Measurements from ENCODE around the gene PATE3. TPM values are rescaled to one million over a fixed set of nuclear protein-coding genes. Genes with fewer than 3 reads are reported as not detected.

PATE3 gene
- total RNA-seq: not detected
- not detected for polyA plus RNA-seq
- long read RNA-seq, donor 1: 0 reads
- long read RNA-seq, donor 2: 0 reads
- long read RNA-seq, donor 3: 0 reads
- long read RNA-seq, donor 4: 0 reads

- no peak within 1 kb of the TSS for H3K27ac ChIP-seq (ENCODE audit: low read length)
- no peak within 1 kb of the TSS for H3K4me3 ChIP-seq (ENCODE audit: low read length)
- WGBS: 55% methylated on average over 2 of the region's 2 CpGs
- ATAC-seq (no peak), DNase-seq (no peak)
- H3K9me3 ChIP-seq (ENCODE audit: control insufficient read depth, low read length): no peaks in the 10 kb centered on the region
- H3K27me3 ChIP-seq (ENCODE audit: control insufficient read depth, insufficient read depth): no peaks in the 10 kb centered on the region
- intact Hi-C loops (cut with DNase I): no loop called here
- no peaks in the 10 kb centered on the region for H3K4me1 ChIP-seq (ENCODE audit: control insufficient read depth, insufficient read depth, low read length)
Measured at GRCh38 chr11:125787827-125788226, at the start of gene PATE3. PATE3 (plus strand) TSS chr11:125788127; CDS start chr11:125788152, 25 bp downstream.

GRCh38 chr11:125740617-125741016 lies 47.3 kb upstream of the PATE3 start:
- H3K27ac ChIP-seq (ENCODE audit: low read length): no peak overlapping the region
- H3K4me1 ChIP-seq (ENCODE audit: control insufficient read depth, insufficient read depth, low read length): no peaks in the 10 kb centered on the region
- ATAC-seq (no peak), DNase-seq (no peak)
- no peaks in the 10 kb centered on the region for H3K9me3 ChIP-seq (ENCODE audit: control insufficient read depth, low read length)
- intact Hi-C loops (cut with DNase I): no loop called here
- H3K27me3 ChIP-seq (ENCODE audit: control insufficient read depth, insufficient read depth): no peaks in the 10 kb centered on the region
- H3K4me3 ChIP-seq (ENCODE audit: low read length): no peak overlapping the region

DNA sequence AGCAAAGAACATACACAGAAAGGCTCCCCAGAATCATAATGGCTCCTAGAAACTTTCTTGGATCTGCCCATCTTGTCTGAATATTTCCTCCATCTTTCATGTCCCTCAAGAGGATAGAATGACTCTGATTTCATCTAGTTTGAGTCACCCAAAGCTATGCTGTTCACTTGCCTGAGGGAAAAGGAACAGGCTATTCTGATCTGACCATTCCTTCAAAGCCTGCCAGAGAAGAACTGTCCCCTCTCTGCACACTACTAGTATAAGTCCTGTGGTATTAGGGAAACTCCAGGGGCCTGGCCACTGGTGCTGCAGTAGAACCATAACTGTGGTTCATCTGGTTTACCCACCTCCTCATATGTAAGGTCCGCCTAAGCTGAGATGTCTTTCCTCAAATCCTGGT lies 44.2 kb upstream of the PATE3 start:
- Histone ChIP-seq H3K4me3 (ENCODE audit: low read length) (no peak overlapping the region), H3K27me3 (ENCODE audit: control insufficient read depth, insufficient read depth) (no peaks in the 10 kb centered on the region), H3K9me3 (ENCODE audit: control insufficient read depth, low read length) (no peaks in the 10 kb centered on the region), H3K4me1 (ENCODE audit: control insufficient read depth, insufficient read depth, low read length) (no peaks in the 10 kb centered on the region), H3K27ac (ENCODE audit: low read length) (no peak overlapping the region)
- 90% methylated on average over 1 of the region's 1 CpG for WGBS
- intact Hi-C loops (cut with DNase I): no loop called here
- ATAC-seq: no peak
- no peak for DNase-seq

- intact Hi-C loops (cut with DNase I): no loop called here
- Histone ChIP-seq H3K4me1 (ENCODE audit: control insufficient read depth, insufficient read depth, low read length) (no peaks in the 10 kb centered on the region), H3K27me3 (ENCODE audit: control insufficient read depth, insufficient read depth) (no peaks in the 10 kb centered on the region), H3K9me3 (ENCODE audit: control insufficient read depth, low read length) (no peaks in the 10 kb centered on the region), H3K4me3 (ENCODE audit: low read length) (no peak within 1 kb of the TSS), H3K27ac (ENCODE audit: low read length) (no peak within 1 kb of the TSS)
- no peak for DNase-seq
- 84% methylated on average over 3 of the region's 3 CpGs for WGBS
- ATAC-seq: no peak
Measured at GRCh38 chr11:125745979-125746378, 41.9 kb upstream of the PATE3 start, which contains the start of gene PATE1. PATE1 (plus strand) TSS chr11:125746279; CDS start chr11:125746305, 26 bp downstream.

DNA sequence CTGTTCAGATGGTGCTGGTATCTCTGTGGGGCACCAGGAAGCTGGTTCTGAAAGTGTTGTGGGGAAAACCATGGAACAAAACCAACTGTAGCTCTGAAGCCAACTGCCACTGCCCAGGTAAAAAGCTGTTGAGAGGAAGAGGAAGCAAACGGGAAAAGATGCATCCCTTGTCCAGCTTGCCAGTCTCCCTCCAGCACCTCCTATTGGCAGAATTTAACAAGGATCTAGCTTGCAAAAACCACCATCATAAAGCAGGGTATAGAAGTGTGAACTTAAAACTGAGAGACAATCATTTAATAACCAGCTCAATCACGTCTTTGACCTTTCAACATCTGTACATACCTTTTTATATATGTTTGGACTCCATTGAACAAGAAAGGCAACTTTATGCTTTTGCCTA lies 37.3 kb upstream of the PATE3 start:
- intact Hi-C loops (cut with DNase I): no loop called here
- Histone ChIP-seq H3K9me3 (ENCODE audit: control insufficient read depth, low read length) (no peaks in the 10 kb centered on the region), H3K27ac (ENCODE audit: low read length) (no peak overlapping the region), H3K4me3 (ENCODE audit: low read length) (no peak overlapping the region), H3K27me3 (ENCODE audit: control insufficient read depth, insufficient read depth) (no peaks in the 10 kb centered on the region), H3K4me1 (ENCODE audit: control insufficient read depth, insufficient read depth, low read length) (no peaks in the 10 kb centered on the region)
- WGBS: 33% methylated on average over 2 of the region's 2 CpGs
- DNase-seq (no peak), ATAC-seq (no peak)

DNA sequence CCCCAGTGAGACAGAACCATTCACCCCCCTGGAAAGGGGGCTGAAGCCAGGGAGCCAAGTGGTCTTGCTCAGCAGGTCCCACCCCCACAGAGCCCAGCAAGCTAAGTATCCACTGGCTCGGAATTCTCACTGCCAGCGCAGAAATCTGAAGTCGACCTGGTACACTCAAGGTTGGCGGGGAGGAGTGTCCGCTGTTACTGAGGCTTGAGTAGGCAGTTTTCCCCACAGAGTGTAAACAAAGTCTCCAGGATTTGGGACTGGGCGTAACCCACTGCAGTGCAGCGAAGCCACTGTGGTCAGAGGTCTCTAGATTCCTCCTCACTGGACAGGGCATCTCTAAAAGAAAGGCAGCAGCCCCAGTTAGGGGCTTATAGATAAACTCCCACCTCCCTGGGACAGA lies 31.9 kb upstream of the PATE3 start:
- WGBS: 75% methylated on average over 7 of the region's 7 CpGs
- Histone ChIP-seq H3K4me1 (ENCODE audit: control insufficient read depth, insufficient read depth, low read length) (no peaks in the 10 kb centered on the region), H3K27ac (ENCODE audit: low read length) (no peak overlapping the region), H3K9me3 (ENCODE audit: control insufficient read depth, low read length) (no peaks in the 10 kb centered on the region), H3K4me3 (ENCODE audit: low read length) (no peak overlapping the region), H3K27me3 (ENCODE audit: control insufficient read depth, insufficient read depth) (no peaks in the 10 kb centered on the region)
- ATAC-seq: no peak
- intact Hi-C loops (cut with DNase I): no loop called here
- no peak for DNase-seq

GRCh38 chr11:125762445-125762844 lies 25.5 kb upstream of the PATE3 start:
- WGBS: 78% methylated on average over 1 of the region's 1 CpG
- Histone ChIP-seq H3K9me3 (ENCODE audit: control insufficient read depth, low read length) (no peaks in the 10 kb centered on the region), H3K4me3 (ENCODE audit: low read length) (no peak overlapping the region), H3K27ac (ENCODE audit: low read length) (no peak overlapping the region), H3K27me3 (ENCODE audit: control insufficient read depth, insufficient read depth) (no peaks in the 10 kb centered on the region), H3K4me1 (ENCODE audit: control insufficient read depth, insufficient read depth, low read length) (no peaks in the 10 kb centered on the region)
- ATAC-seq (no peak), DNase-seq (no peak)
- intact Hi-C loops (cut with DNase I): no loop called here

DNA sequence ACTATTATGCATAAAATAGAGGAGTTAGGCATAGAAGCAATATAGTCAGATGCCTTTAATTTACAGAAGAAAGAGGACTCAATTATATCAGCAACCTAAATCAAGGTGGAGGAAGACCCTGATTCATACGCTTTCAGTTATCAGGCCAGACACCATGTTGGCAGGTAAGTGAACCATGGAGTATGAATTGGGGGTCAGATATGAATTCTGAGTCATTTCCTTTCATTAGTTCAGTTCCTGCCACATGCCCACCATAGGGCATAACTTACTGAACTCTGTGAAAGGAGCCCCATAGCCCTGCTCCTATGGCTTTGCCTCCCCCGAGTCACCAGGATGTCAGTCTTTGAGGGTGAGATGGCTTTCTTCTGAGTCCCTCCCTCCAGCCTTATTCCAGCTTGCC lies 24.4 kb upstream of the PATE3 start:
- no peaks in the 10 kb centered on the region for H3K27me3 ChIP-seq (ENCODE audit: control insufficient read depth, insufficient read depth)
- H3K4me3 ChIP-seq (ENCODE audit: low read length): no peak overlapping the region
- WGBS: 77% methylated on average over 2 of the region's 2 CpGs
- no peaks in the 10 kb centered on the region for H3K9me3 ChIP-seq (ENCODE audit: control insufficient read depth, low read length)
- intact Hi-C loops (cut with DNase I): no loop called here
- DNase-seq (no peak), ATAC-seq (no peak)
- no peaks in the 10 kb centered on the region for H3K4me1 ChIP-seq (ENCODE audit: control insufficient read depth, insufficient read depth, low read length)
- H3K27ac ChIP-seq (ENCODE audit: low read length): no peak overlapping the region

DNA sequence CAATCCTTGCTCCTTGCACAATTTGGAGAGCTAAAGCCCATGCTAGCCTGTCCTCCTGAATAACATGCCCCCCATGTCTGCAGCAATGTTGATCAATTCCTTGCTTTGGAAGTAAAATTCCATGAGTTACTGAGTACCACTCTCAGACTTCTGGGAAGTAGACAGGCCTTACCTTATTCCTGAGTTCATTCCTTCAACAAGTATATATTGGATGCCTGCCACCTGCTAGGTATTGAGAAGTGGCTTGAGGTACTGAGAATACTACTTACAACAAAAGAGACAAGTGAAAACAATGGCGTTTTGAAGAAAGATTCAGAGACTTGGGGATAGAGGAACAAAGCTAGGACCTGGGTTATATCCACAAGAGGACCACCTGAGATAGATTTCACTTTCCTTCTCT lies 21.7 kb upstream of the PATE3 start:
- Histone ChIP-seq H3K4me1 (ENCODE audit: control insufficient read depth, insufficient read depth, low read length) (no peaks in the 10 kb centered on the region), H3K4me3 (ENCODE audit: low read length) (no peak overlapping the region), H3K27me3 (ENCODE audit: control insufficient read depth, insufficient read depth) (no peaks in the 10 kb centered on the region), H3K27ac (ENCODE audit: low read length) (no peak overlapping the region), H3K9me3 (ENCODE audit: control insufficient read depth, low read length) (no peaks in the 10 kb centered on the region)
- intact Hi-C loops (cut with DNase I): no loop called here
- DNase-seq (no peak), ATAC-seq (no peak)
- WGBS: 71% methylated on average over 1 of the region's 1 CpG

DNA sequence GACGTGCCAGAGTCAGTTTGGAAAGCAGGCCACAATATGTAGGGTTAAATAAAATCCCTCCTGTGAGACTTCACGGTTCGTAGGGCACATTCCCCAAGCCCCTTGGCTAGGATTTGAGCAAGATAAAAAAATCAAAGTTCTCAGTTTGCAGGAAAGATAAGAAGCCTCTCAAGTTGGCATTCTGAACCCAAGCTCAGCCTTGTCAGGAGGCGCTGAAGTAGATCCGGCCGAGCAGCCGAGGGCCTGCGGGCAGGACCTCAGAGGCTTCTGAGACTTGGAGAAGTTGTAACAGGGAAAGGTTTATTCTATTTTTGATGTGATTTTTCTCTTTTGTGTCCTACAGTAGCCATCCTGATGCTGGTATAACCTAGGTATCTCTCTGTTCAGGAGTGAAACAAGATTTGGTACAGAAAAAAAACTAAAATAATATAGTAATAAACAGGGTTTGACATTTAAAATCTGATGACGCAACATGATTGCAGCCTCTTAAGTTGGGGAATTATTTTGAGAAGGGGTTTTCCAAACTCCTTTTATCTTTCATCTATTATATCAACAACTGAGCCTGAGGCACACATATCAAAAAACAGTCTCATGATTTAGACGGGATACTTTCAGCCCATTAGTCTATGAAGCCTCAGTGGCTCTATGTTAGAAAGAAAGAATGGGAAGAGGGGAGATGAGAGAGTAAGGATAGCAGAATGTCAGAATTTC lies 19.4 kb upstream of the PATE3 start:
- 37% methylated on average over 10 of the region's 10 CpGs for WGBS
- no peak overlapping the region for H3K4me3 ChIP-seq (ENCODE audit: low read length)
- ATAC-seq (no peak), DNase-seq (no peak)
- H3K27ac ChIP-seq (ENCODE audit: low read length): no peak overlapping the region
- H3K9me3 ChIP-seq (ENCODE audit: control insufficient read depth, low read length): no peaks in the 10 kb centered on the region
- intact Hi-C loops (cut with DNase I): no loop called here
- no peaks in the 10 kb centered on the region for H3K4me1 ChIP-seq (ENCODE audit: control insufficient read depth, insufficient read depth, low read length)
- H3K27me3 ChIP-seq (ENCODE audit: control insufficient read depth, insufficient read depth): no peaks in the 10 kb centered on the region

GRCh38 chr11:125770583-125770982 lies 17.3 kb upstream of the PATE3 start:
- no peaks in the 10 kb centered on the region for H3K27me3 ChIP-seq (ENCODE audit: control insufficient read depth, insufficient read depth)
- no peaks in the 10 kb centered on the region for H3K9me3 ChIP-seq (ENCODE audit: control insufficient read depth, low read length)
- intact Hi-C loops (cut with DNase I): no loop called here
- ATAC-seq (no peak), DNase-seq (no peak)
- no peaks in the 10 kb centered on the region for H3K4me1 ChIP-seq (ENCODE audit: control insufficient read depth, insufficient read depth, low read length)
- WGBS: 79% methylated on average over 2 of the region's 2 CpGs
- H3K27ac ChIP-seq (ENCODE audit: low read length): no peak overlapping the region
- no peak overlapping the region for H3K4me3 ChIP-seq (ENCODE audit: low read length)

Measured in right cardiac atrium (tissue), 5 donors.